Measurements from ENCODE around the gene UBR7.

GRCh38 chr14:93195316-93195999 is 11.6 kb upstream of the UBR7 start:
- TF ChIP-seq NANOG (IDR thresholded peaks at IDR 0.05; ENCODE audit: borderline replicate concordance) (no peak), EZH2 (IDR thresholded peaks at IDR 0.05; ENCODE audit: low read depth, unreplicated experiment) (no peak), EZH2phosphoT487 (IDR thresholded peaks at IDR 0.05; ENCODE audit: unreplicated experiment) (no peak), JUNB (IDR thresholded peaks at IDR 0.05; ENCODE audit: unreplicated experiment) (no peak), POLR2AphosphoS5 (IDR thresholded peaks at IDR 0.05; ENCODE audit: low read depth) (no peak), ZNF331 (CRISPR knock-in tag; IDR thresholded peaks at IDR 0.05; ENCODE audit: low read depth) (no peak), REST (IDR thresholded peaks at IDR 0.05; ENCODE audit: unreplicated experiment) (no peak)
- TF ChIP-seq, protein P1, sequence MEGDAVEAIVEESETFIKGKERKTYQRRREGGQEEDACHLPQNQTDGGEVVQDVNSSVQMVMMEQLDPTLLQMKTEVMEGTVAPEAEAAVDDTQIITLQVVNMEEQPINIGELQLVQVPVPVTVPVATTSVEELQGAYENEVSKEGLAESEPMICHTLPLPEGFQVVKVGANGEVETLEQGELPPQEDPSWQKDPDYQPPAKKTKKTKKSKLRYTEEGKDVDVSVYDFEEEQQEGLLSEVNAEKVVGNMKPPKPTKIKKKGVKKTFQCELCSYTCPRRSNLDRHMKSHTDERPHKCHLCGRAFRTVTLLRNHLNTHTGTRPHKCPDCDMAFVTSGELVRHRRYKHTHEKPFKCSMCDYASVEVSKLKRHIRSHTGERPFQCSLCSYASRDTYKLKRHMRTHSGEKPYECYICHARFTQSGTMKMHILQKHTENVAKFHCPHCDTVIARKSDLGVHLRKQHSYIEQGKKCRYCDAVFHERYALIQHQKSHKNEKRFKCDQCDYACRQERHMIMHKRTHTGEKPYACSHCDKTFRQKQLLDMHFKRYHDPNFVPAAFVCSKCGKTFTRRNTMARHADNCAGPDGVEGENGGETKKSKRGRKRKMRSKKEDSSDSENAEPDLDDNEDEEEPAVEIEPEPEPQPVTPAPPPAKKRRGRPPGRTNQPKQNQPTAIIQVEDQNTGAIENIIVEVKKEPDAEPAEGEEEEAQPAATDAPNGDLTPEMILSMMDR (conservative IDR thresholded peaks at IDR 0.05; ENCODE audit: low read depth in 2 of 2) = no peak
- TF ChIP-seq, protein P2, sequence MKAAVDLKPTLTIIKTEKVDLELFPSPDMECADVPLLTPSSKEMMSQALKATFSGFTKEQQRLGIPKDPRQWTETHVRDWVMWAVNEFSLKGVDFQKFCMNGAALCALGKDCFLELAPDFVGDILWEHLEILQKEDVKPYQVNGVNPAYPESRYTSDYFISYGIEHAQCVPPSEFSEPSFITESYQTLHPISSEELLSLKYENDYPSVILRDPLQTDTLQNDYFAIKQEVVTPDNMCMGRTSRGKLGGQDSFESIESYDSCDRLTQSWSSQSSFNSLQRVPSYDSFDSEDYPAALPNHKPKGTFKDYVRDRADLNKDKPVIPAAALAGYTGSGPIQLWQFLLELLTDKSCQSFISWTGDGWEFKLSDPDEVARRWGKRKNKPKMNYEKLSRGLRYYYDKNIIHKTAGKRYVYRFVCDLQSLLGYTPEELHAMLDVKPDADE (IDR thresholded peaks at IDR 0.05) = no peak

All from GM23338 (cell line).